ENCODE data around the gene ARID3A.

Gene ARID3A

GRCh38 chr19:928471-929202, 2.8 kb downstream of the ARID3A start:
- Histone ChIP-seq H3K27ac (no peak overlapping the region), H3K9me3 (no peaks in the 10 kb centered on the region), H3K4me1 (peaks cover 0 to 41% (median 29%) of the 10 kb centered on the region in 4 donors), H3K27me3 (peaks cover 0 to 7% of the 10 kb centered on the region in 2 donors), H3K36me3 (no peaks in the 10 kb centered on the region), H3K4me3 (no peak overlapping the region)
- DNase-seq: no peak
- TF ChIP-seq CTCF (IDR thresholded peaks at IDR 0.05): no peak
- intact Hi-C loops (cut with DNase I; ENCODE audit: low total_unique reads): loop anchor here (10.0 kb wide), 1 partner anchor 176 kb away; the partner anchor contains the start of gene GPX4

GRCh38 chr19:929203-929890, 3.5 kb downstream of the ARID3A start:
- no peak overlapping the region for H3K4me3 ChIP-seq
- peaks cover 0 to 5% of the 10 kb centered on the region in 2 donors for H3K27me3 ChIP-seq
- no peak overlapping the region for H3K27ac ChIP-seq
- H3K9me3 ChIP-seq: no peaks in the 10 kb centered on the region
- no peak for TF ChIP-seq CTCF (IDR thresholded peaks at IDR 0.05)
- DNase-seq: no peak
- H3K4me1 ChIP-seq: peaks cover 0 to 47% (median 31%) of the 10 kb centered on the region in 4 donors
- intact Hi-C loops (cut with DNase I; ENCODE audit: low total_unique reads): loop anchor here (10.0 kb wide), 1 partner anchor 175 kb away; the partner anchor contains the start of gene GPX4
- no peaks in the 10 kb centered on the region for H3K36me3 ChIP-seq

GRCh38 chr19:929891-930258, 4.0 kb downstream of the ARID3A start:
- no peak for TF ChIP-seq CTCF (IDR thresholded peaks at IDR 0.05)
- H3K4me3 ChIP-seq: no peak overlapping the region
- no peaks in the 10 kb centered on the region for H3K36me3 ChIP-seq
- intact Hi-C loops (cut with DNase I; ENCODE audit: low total_unique reads): loop anchor here (10.0 kb wide), 1 partner anchor 175 kb away; the partner anchor contains the start of gene GPX4
- no peaks in the 10 kb centered on the region for H3K27me3 ChIP-seq
- no peak for DNase-seq
- no peak overlapping the region for H3K27ac ChIP-seq
- no peaks in the 10 kb centered on the region for H3K9me3 ChIP-seq
- H3K4me1 ChIP-seq: peaks cover 0 to 48% (median 31%) of the 10 kb centered on the region in 4 donors

- no peak for DNase-seq
- Histone ChIP-seq H3K27me3 (no peaks in the 10 kb centered on the region), H3K4me3 (no peak overlapping the region), H3K36me3 (no peaks in the 10 kb centered on the region), H3K27ac (no peak overlapping the region), H3K9me3 (no peaks in the 10 kb centered on the region), H3K4me1 (peaks cover 0 to 38% (median 30%) of the 10 kb centered on the region in 4 donors)
- TF ChIP-seq CTCF (IDR thresholded peaks at IDR 0.05): no peak
- intact Hi-C loops (cut with DNase I; ENCODE audit: low total_unique reads): no loop called here
Observed at GRCh38 chr19:931860-932647, 6.2 kb downstream of the ARID3A start.

- Histone ChIP-seq H3K4me1 (peaks cover 0 to 32% (median 23%) of the 10 kb centered on the region in 4 donors), H3K9me3 (no peaks in the 10 kb centered on the region), H3K36me3 (no peaks in the 10 kb centered on the region), H3K27ac (no peak overlapping the region), H3K4me3 (no peak overlapping the region), H3K27me3 (no peaks in the 10 kb centered on the region)
- peak in 1 of 2 donors; percentile 50 for DNase-seq
- no peak for TF ChIP-seq CTCF (IDR thresholded peaks at IDR 0.05)
- intact Hi-C loops (cut with DNase I; ENCODE audit: low total_unique reads): no loop called here
Observed at GRCh38 chr19:932648-933552, 7.1 kb downstream of the ARID3A start.
